Astrocyte of the spinal cord (primary cell): Measurements from ENCODE around the gene INPP5D.

ENCODE experiments used
- DNase-seq: peaks from one replicate; pipeline ENCODE4 v3.0.0; 2011; ENCODE audit warnings: low read depth, low spot score
- H3K4me3 ChIP-seq: 2 replicates; pipeline ENCODE4 v1.5.1; 2011; ENCODE audit warnings: low read depth, mild to moderate bottlenecking, low read length, moderate library complexity
- CTCF ChIP-seq: IDR thresholded peaks from 2 replicates; pipeline ENCODE4 v1.5.1; 2012; ENCODE audit warnings: low read depth, mild to moderate bottlenecking, low read length, inconsistent platforms
- in situ Hi-C: cut with HindIII; loops from 2 replicates; pipeline ENCODE4 v1.10.0; 2017; ENCODE audit warnings: low sequenced_read_pairs

Gene INPP5D

GRCh38 chr2:233133239-233133638 lies 73.1 kb downstream of the INPP5D start:
- TF ChIP-seq CTCF, result no peak
- in situ Hi-C loops, result no loop called here
- no peak for DNase-seq
- H3K4me3 ChIP-seq, result no peak overlapping the region

- in situ Hi-C loops, result no loop called here
- TF ChIP-seq CTCF, result no peak
These were observed 75.3 kb downstream of the INPP5D start for GRCh38 chr2:233135421-233135820.

GRCh38 chr2:233137040-233137439 lies 76.9 kb downstream of the INPP5D start:
- in situ Hi-C loops, result no loop called here
- no peak for DNase-seq
- no peak for TF ChIP-seq CTCF
- H3K4me3 ChIP-seq, result no peak overlapping the region

More at GRCh38 chr2:233135421-233135820, 75.3 kb downstream of the INPP5D start:
- DNase-seq, result no peak
- no peak overlapping the region for H3K4me3 ChIP-seq

GRCh38 chr2:233140077-233140585 lies 80.0 kb downstream of the INPP5D start:
- no peak for DNase-seq
- TF ChIP-seq CTCF, result no peak
- in situ Hi-C loops, result no loop called here
- no peak overlapping the region for H3K4me3 ChIP-seq

- in situ Hi-C loops, result no loop called here
- no peak for TF ChIP-seq CTCF
These were observed 80.8 kb downstream of the INPP5D start for GRCh38 chr2:233140978-233141377.

GRCh38 chr2:233141901-233142300 lies 81.8 kb downstream of the INPP5D start:
- no peak for DNase-seq
- no peak for TF ChIP-seq CTCF
- in situ Hi-C loops, result no loop called here
- H3K4me3 ChIP-seq, result no peak overlapping the region

More at GRCh38 chr2:233140978-233141377, 80.8 kb downstream of the INPP5D start:
- no peak overlapping the region for H3K4me3 ChIP-seq
- no peak for DNase-seq
